Measurements from ENCODE around the gene CFAP206.
"Not testable (repeated sequence)": the region's sequence is repeated elsewhere in the genome, so short reads cannot be mapped to it uniquely, and the experiment has no call there.

Gene CFAP206

GRCh38 chr6:87472525-87473418 is 65.0 kb downstream of the CFAP206 start, which contains the start of gene SLC35A1:
TSS of gene SLC35A1 (plus strand) at chr6:87472974. CDS start at chr6:87473004, 30 bp downstream.
- H3K9me3 ChIP-seq (ENCODE audit: control insufficient read depth, low read length) = no peaks in the 10 kb centered on the region
- H3K27ac ChIP-seq (ENCODE audit: insufficient read depth, low read depth, low read length, poor library complexity, severe bottlenecking) = peak within 1 kb of the TSS; percentile 18
- H3K4me3 ChIP-seq (ENCODE audit: insufficient read depth, low read depth, low read length) = peak within 1 kb of the TSS; percentile 99
- 1% methylated on average over 70 of the region's 70 CpGs for WGBS, 2 experiments
- no peaks in the 10 kb centered on the region for H3K27me3 ChIP-seq (ENCODE audit: control insufficient read depth, insufficient read depth, low read length, poor library complexity, severe bottlenecking)
- H3K4me1 ChIP-seq (ENCODE audit: control insufficient read depth, insufficient read depth, low read length) = peaks cover 4% of the 10 kb centered on the region
- H3K36me3 ChIP-seq (ENCODE audit: control insufficient read depth, insufficient read depth, low read length) = no peaks in the 10 kb centered on the region

- Histone ChIP-seq H3K36me3 (ENCODE audit: control insufficient read depth, insufficient read depth, low read length) (no peaks in the 10 kb centered on the region), H3K27ac (ENCODE audit: insufficient read depth, low read depth, low read length, poor library complexity, severe bottlenecking) (peak overlapping the region; percentile 18), H3K9me3 (ENCODE audit: control insufficient read depth, low read length) (no peaks in the 10 kb centered on the region), H3K27me3 (ENCODE audit: control insufficient read depth, insufficient read depth, low read length, poor library complexity, severe bottlenecking) (no peaks in the 10 kb centered on the region), H3K4me1 (ENCODE audit: control insufficient read depth, insufficient read depth, low read length) (peaks cover 4% of the 10 kb centered on the region), H3K4me3 (ENCODE audit: insufficient read depth, low read depth, low read length) (peak overlapping the region; percentile 99)
- 8 to 11% methylated on average over 15 of the region's 15 CpGs for WGBS, 2 experiments
These were observed 65.7 kb downstream of the CFAP206 start for GRCh38 chr6:87473419-87473903.

GRCh38 chr6:87481931-87482330 is 74.2 kb downstream of the CFAP206 start:
- WGBS, 2 experiments = 77 to 100% methylated on average over 2 of the region's 3 CpGs
- H3K4me1 ChIP-seq (ENCODE audit: control insufficient read depth, insufficient read depth, low read length) = no peaks in the 10 kb centered on the region
- H3K9me3 ChIP-seq (ENCODE audit: control insufficient read depth, low read length) = no peaks in the 10 kb centered on the region
- H3K27me3 ChIP-seq (ENCODE audit: control insufficient read depth, insufficient read depth, low read length, poor library complexity, severe bottlenecking) = no peaks in the 10 kb centered on the region
- no peak overlapping the region for H3K4me3 ChIP-seq (ENCODE audit: insufficient read depth, low read depth, low read length)
- H3K36me3 ChIP-seq (ENCODE audit: control insufficient read depth, insufficient read depth, low read length) = no peaks in the 10 kb centered on the region
- H3K27ac ChIP-seq (ENCODE audit: insufficient read depth, low read depth, low read length, poor library complexity, severe bottlenecking) = no peak overlapping the region

GRCh38 chr6:87482366-87482765 is 74.6 kb downstream of the CFAP206 start:
- no peaks in the 10 kb centered on the region for H3K36me3 ChIP-seq (ENCODE audit: control insufficient read depth, insufficient read depth, low read length)
- 73 to 99% methylated on average over 4 of the region's 4 CpGs for WGBS, 2 experiments

DNA sequence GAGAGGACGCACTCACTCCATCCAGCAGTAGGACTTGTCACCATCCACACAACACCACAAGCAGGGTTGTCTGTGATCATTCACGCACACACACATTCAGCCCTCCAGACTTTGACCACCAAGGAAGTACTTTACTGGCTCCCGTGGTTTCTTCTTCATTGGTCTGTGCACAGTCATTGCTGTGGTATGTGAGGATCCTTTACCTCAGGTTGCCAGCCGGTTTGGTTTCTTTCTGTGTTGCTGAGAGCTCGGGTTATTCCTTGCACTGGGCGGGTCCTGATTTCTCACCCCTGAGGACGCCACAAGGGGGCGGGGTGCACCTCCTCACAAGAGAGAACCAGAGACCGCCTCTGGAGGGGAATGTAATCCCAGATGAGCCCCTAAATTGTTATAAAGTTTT is 76.2 kb downstream of the CFAP206 start:
- Histone ChIP-seq H3K4me3 (ENCODE audit: insufficient read depth, low read depth, low read length) (no peak overlapping the region), H3K4me1 (ENCODE audit: control insufficient read depth, insufficient read depth, low read length) (no peaks in the 10 kb centered on the region), H3K27me3 (ENCODE audit: control insufficient read depth, insufficient read depth, low read length, poor library complexity, severe bottlenecking) (no peaks in the 10 kb centered on the region), H3K36me3 (ENCODE audit: control insufficient read depth, insufficient read depth, low read length) (no peaks in the 10 kb centered on the region), H3K27ac (ENCODE audit: insufficient read depth, low read depth, low read length, poor library complexity, severe bottlenecking) (no peak overlapping the region), H3K9me3 (ENCODE audit: control insufficient read depth, low read length) (no peaks in the 10 kb centered on the region)
- WGBS, 2 experiments = 68 to 73% methylated on average over 9 of the region's 9 CpGs

More at GRCh38 chr6:87482366-87482765, 74.6 kb downstream of the CFAP206 start:
- H3K27me3 ChIP-seq (ENCODE audit: control insufficient read depth, insufficient read depth, low read length, poor library complexity, severe bottlenecking) = no peaks in the 10 kb centered on the region
- H3K27ac ChIP-seq (ENCODE audit: insufficient read depth, low read depth, low read length, poor library complexity, severe bottlenecking) = no peak overlapping the region
- no peak overlapping the region for H3K4me3 ChIP-seq (ENCODE audit: insufficient read depth, low read depth, low read length)
- no peaks in the 10 kb centered on the region for H3K9me3 ChIP-seq (ENCODE audit: control insufficient read depth, low read length)
- H3K4me1 ChIP-seq (ENCODE audit: control insufficient read depth, insufficient read depth, low read length) = no peaks in the 10 kb centered on the region

GRCh38 chr6:87484491-87484890 is 76.7 kb downstream of the CFAP206 start:
- Histone ChIP-seq H3K36me3 (ENCODE audit: control insufficient read depth, insufficient read depth, low read length) (no peaks in the 10 kb centered on the region), H3K9me3 (ENCODE audit: control insufficient read depth, low read length) (no peaks in the 10 kb centered on the region), H3K27ac (ENCODE audit: insufficient read depth, low read depth, low read length, poor library complexity, severe bottlenecking) (no peak overlapping the region), H3K27me3 (ENCODE audit: control insufficient read depth, insufficient read depth, low read length, poor library complexity, severe bottlenecking) (no peaks in the 10 kb centered on the region), H3K4me3 (ENCODE audit: insufficient read depth, low read depth, low read length) (no peak overlapping the region), H3K4me1 (ENCODE audit: control insufficient read depth, insufficient read depth, low read length) (no peaks in the 10 kb centered on the region)
- 92 to 94% methylated on average over 7 of the region's 7 CpGs for WGBS, 2 experiments

DNA sequence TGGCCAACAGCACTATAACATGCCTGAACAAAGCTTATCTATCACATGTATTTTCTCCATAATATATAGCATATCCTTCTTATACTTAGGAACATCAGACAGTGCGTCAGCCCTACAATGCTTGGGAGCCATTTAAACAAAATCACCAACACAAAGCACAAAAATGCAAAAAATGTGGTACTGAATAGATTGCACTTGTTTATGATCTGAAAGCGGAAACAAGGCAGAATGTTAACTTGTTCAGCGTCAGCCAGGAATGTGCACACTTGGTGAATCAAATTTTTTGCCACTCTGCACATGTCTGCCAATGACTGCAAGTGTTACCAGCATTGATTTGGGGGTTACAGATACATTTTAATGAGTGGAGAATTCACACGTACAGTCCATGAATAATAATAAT is 79.8 kb downstream of the CFAP206 start:
- no peaks in the 10 kb centered on the region for H3K36me3 ChIP-seq (ENCODE audit: control insufficient read depth, insufficient read depth, low read length)
- WGBS, 2 experiments = 95 to 99% methylated on average over 3 to 4 of the region's 4 CpGs
- no peaks in the 10 kb centered on the region for H3K9me3 ChIP-seq (ENCODE audit: control insufficient read depth, low read length)
- H3K4me3 ChIP-seq (ENCODE audit: insufficient read depth, low read depth, low read length) = no peak overlapping the region
- no peaks in the 10 kb centered on the region for H3K27me3 ChIP-seq (ENCODE audit: control insufficient read depth, insufficient read depth, low read length, poor library complexity, severe bottlenecking)
- no peak overlapping the region for H3K27ac ChIP-seq (ENCODE audit: insufficient read depth, low read depth, low read length, poor library complexity, severe bottlenecking)
- no peaks in the 10 kb centered on the region for H3K4me1 ChIP-seq (ENCODE audit: control insufficient read depth, insufficient read depth, low read length)

DNA sequence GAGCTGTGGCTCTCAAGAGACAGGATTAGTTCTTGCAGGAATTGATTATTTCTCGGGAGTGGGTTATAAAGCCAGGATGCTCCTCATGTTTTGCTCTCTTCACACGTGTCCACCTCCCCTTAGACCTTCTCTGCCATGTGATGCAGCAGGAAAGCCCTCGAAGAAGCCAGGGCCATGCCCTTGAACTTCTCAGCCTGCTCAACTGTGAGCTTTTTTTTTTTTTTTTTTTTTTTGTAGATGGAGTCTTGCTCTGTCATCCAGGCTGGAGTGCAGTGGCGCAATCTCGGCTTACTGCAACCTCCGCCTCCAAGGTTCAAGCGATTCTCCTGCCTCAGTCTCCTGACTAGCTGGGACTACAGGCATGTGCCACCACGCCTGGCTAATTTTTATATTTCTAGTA is 81.6 kb downstream of the CFAP206 start:
- not testable (repeated sequence) for H3K36me3 ChIP-seq (ENCODE audit: control insufficient read depth, insufficient read depth, low read length); H3K27me3 ChIP-seq (ENCODE audit: control insufficient read depth, insufficient read depth, low read length, poor library complexity, severe bottlenecking); H3K27ac ChIP-seq (ENCODE audit: insufficient read depth, low read depth, low read length, poor library complexity, severe bottlenecking); H3K4me3 ChIP-seq (ENCODE audit: insufficient read depth, low read depth, low read length); H3K9me3 ChIP-seq (ENCODE audit: control insufficient read depth, low read length); H3K4me1 ChIP-seq (ENCODE audit: control insufficient read depth, insufficient read depth, low read length)
- 93 to 94% methylated on average over 8 of the region's 8 CpGs for WGBS, 2 experiments

DNA sequence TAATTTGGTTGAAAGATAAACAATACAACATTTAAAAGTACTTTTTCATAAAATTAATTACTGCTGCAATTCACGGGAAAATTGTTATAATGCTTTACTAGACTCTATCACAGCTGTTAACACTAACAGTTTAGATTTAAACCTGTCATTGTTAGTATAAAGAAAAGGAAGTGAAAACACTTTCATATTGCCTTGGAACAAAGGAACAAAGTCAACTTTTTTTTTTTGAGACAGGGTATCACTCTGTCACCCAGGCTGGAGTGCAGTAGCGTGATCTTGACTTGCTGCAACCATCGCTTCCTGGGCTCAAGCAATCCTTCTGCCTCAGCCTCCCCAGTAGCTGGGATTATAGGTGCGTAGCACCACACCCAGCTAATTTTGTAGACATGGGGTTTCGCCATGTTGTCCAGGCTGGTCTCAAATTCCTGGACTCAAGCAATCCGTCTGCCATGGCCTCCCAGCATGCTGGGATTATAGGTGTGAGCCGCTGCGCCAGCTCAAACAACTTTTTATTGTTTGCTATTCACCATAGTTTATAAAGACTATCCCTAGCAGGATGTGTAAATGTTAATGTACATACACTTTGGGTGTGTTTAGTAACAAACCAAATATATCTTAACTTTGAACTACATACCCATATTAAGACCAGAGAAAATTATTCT is 87.1 kb downstream of the CFAP206 start:
- no peak overlapping the region for H3K4me3 ChIP-seq (ENCODE audit: insufficient read depth, low read depth, low read length)
- H3K9me3 ChIP-seq (ENCODE audit: control insufficient read depth, low read length) = no peaks in the 10 kb centered on the region
- H3K4me1 ChIP-seq (ENCODE audit: control insufficient read depth, insufficient read depth, low read length) = no peaks in the 10 kb centered on the region
- no peaks in the 10 kb centered on the region for H3K36me3 ChIP-seq (ENCODE audit: control insufficient read depth, insufficient read depth, low read length)
- 94 to 96% methylated on average over 7 to 8 of the region's 8 CpGs for WGBS, 2 experiments
- no peaks in the 10 kb centered on the region for H3K27me3 ChIP-seq (ENCODE audit: control insufficient read depth, insufficient read depth, low read length, poor library complexity, severe bottlenecking)
- no peak overlapping the region for H3K27ac ChIP-seq (ENCODE audit: insufficient read depth, low read depth, low read length, poor library complexity, severe bottlenecking)

DNA sequence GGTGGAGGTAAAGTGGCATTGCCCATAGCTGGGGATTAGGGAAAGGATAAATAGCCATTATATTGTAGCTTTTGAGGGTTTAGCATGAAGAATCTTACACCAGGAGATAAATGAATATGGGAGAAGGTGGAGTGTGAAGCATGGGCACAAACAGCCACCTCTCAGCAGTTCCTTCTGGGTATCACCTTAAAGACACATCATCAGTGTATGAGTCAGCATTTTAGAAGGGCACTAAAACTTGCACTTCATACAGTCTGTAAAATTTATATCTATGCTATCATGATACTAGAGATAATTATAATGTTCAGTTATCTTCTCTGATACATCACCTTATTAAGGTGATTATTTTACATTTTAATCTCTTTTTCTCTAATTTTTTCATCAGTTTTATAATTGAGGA is 90.3 kb downstream of the CFAP206 start:
- Histone ChIP-seq H3K9me3 (ENCODE audit: control insufficient read depth, low read length) (no peaks in the 10 kb centered on the region), H3K36me3 (ENCODE audit: control insufficient read depth, insufficient read depth, low read length) (peaks cover 9% of the 10 kb centered on the region), H3K4me3 (ENCODE audit: insufficient read depth, low read depth, low read length) (no peak overlapping the region), H3K27me3 (ENCODE audit: control insufficient read depth, insufficient read depth, low read length, poor library complexity, severe bottlenecking) (no peaks in the 10 kb centered on the region), H3K27ac (ENCODE audit: insufficient read depth, low read depth, low read length, poor library complexity, severe bottlenecking) (no peak overlapping the region), H3K4me1 (ENCODE audit: control insufficient read depth, insufficient read depth, low read length) (no peaks in the 10 kb centered on the region)
